HUDEP-2 (cell line): ENCODE data around the gene LAMA2.

Experiments used
- DNase-seq, 76 experiments: peaks; one replicate each; lab custom pipeline; 2025; ENCODE audit not compliant: unreplicated experiment in 76 of 76; lab: John Stamatoyannopoulos, UW

Gene LAMA2

DNA sequence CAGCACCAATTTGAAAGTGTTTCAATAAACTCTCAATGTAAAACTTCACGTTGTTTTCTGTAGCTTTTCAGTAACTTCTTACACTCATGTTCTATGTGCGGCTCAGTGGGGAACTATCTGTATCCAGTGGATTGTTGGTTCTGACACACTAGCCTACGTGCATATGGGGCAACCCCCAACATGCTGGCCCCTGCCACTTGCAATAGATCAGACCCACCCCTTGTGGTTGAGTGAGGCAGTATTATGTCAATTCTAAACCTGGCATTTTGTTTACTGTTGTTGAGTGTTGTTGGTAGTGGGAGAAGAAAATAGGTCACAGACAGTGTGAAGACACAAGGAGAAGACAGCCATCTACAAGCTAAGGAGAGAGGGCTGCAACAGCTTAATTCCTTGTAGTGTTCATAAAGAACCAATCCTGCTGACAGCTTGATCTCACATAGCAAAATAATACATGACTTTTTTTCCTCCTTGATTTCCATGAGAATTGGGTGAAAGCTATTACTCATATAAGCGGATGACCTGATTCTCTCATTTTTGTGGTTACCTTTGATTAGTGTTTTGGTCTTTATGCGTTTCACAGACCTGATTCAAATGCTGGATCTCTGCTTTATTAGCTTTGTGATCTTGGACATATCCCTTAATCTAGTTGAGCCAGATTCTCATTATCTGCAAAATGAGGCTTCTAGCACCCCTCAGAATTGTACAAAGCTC, 320.4 kb downstream of the LAMA2 start:
- no peak for DNase-seq

GRCh38 chr6:129206821-129207220, 323.9 kb downstream of the LAMA2 start:
- DNase-seq, result no peak

- DNase-seq, result no peak
Measured at GRCh38 chr6:129207832-129208231, 324.9 kb downstream of the LAMA2 start.

DNA sequence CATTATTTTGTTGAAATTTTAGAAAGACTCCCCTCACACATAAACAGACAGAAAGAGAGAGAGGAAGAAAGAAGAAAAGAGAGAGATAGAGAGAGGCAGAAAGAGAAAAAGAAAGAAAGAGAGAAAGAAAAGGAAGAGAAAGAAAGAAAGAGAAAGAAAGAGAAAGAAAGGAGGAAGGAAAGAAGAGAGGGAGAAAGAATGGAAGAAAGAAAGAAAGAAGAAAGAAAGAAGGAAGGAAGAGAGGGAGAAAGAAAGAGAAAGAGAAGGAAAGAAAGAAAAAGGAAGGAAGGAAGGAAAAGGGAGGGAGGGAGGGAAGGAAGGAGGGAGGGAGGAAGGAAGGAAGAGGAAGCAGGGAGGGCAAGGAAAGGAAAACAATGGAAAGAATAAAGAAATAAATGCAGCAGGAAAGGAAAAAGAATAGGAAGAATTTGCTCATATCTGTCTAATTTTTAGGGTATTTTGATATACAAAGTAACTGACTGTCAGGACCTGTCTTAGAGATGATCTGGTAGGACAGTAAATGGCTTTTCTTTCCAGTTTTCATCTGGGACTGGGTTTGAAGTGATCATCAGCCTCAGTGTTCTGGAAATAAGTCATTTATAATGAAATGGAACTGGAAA, 325.6 kb downstream of the LAMA2 start:
- no peak for DNase-seq

GRCh38 chr6:129209355-129209754, 326.4 kb downstream of the LAMA2 start:
- no peak for DNase-seq

DNA sequence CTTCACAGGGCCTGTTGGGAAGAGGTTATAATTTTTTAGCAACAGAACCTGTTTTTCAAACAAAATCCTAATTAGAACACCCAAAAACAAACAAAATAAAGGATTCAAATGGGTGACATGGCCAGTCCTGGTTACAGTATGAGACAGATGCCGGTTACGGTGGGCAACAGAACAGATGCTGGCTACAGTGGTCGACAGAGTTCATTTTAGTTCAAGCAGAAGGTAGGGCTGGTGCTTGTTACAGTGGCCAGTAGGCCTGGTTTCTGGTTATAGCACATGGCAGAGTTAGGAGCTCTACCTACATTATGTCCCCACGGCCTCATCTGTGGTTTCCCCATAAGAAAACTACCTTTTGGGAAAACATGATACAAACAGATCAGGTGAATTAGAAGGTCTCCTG, 327.7 kb downstream of the LAMA2 start:
- no peak for DNase-seq

GRCh38 chr6:129211626-129212025, 328.7 kb downstream of the LAMA2 start:
- DNase-seq, result no peak

DNA sequence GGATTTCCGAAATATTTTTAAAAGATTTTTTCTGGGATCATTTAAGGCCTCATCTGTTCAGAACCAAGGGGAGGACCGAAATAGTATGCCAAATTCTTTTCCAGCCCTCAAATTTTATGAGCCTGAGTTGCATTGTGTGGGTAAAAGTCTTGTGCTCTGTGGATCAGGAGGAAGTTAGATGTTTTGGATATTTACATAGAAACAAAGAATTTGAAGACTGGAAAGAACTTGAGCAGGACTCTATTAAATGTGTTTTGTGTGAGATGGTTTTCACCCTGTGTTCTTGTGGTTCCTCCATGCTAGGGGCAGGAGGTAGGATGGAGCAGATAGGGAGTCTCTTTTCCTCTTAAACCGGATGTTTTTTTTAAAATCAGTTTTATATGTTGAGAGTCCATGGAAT, 329.1 kb downstream of the LAMA2 start:
- DNase-seq, result no peak

- DNase-seq, result no peak
Measured at GRCh38 chr6:129215246-129215645, 332.3 kb downstream of the LAMA2 start.

GRCh38 chr6:129215916-129216520, 333.1 kb downstream of the LAMA2 start:
- DNase-seq, result no peak

DNA sequence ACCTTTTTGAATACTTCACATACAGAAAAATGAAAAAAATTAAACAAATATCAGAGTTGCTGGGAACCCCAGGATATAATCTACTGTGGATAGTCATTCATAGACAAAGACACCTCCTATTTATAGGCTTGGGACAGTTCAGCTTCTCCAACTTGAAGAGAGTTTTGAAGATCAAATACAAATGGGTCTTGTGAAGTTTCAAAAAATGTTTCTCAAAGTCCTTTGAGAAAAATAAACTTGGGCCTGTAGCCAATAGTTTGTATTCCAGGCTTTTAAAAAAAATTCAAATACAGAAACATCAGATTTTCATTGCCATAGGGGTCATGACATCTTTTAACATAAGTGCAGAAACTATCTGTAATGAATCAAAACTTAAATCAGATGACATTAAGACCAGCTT, 334.8 kb downstream of the LAMA2 start:
- no peak for DNase-seq

GRCh38 chr6:129233458-129234134, 350.7 kb downstream of the LAMA2 start:
- no peak for DNase-seq

GRCh38 chr6:129235167-129236000, 352.4 kb downstream of the LAMA2 start:
- DNase-seq, result no peak

DNA sequence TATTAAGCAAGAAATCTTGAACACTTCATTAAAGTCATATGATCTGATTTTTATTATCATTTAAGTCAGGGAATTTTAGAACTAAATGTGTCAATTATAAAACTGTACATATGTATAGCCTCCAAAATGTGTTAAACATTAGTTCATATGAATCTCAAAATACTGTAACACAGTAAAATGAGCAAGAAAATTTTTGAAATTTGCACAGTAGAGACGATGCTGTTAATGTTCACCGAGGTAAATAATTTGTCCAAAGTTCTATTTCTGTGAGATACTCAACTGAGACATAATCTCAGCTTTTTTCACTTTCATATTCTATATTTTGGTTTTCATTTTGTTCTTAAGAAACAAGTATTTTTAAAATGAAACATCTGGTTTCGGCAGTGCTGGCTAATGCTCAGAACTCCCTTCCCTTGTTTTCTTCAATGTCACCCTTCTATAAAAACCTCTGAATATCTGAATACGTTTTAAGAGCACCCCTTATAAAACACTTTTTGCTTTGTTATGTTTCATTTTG, 353.1 kb downstream of the LAMA2 start:
- DNase-seq, result no peak

DNA sequence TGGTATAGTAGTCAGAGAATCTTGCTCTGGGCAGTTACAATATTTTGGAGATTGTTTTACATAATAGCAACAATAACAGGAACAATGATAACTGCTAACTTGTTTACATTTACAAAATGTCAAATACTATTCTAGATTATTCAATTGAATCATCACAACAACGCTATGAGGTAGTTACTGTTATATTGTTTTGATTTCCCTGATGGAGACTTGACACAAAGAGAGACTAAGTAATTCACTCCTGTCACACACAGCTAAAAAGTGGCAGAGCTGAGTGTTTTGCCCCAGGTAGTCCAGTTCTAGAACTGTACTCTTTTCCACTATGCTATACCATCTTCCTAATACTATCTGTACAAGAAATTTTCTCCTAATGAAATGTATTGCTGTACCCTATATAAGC, 356.1 kb downstream of the LAMA2 start:
- DNase-seq, result no peak

- DNase-seq, result no peak
Measured at GRCh38 chr6:129239825-129240491, 357.0 kb downstream of the LAMA2 start.

GRCh38 chr6:129240492-129240853, 357.5 kb downstream of the LAMA2 start:
- DNase-seq, result no peak

GRCh38 chr6:129242546-129242945, 359.6 kb downstream of the LAMA2 start:
- DNase-seq, result no peak

DNA sequence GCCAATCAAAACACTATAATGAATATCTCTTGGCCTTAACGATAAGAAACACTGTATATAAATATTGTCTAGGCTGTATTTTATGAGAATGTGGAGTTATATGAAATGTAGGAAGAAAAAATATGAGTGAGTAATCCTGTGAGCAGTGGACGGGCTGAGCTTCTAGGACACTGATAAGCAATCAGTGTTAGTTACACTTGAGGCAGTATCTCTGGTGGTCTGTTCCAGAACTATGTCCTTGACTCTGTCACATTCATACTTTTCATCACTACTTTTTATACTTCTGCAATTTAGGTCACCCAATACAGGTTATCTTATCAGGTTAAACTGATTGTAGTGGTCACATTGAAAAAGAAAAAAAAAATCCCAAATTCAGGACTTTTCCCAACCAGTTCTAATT, 360.4 kb downstream of the LAMA2 start:
- DNase-seq, result no peak

DNA sequence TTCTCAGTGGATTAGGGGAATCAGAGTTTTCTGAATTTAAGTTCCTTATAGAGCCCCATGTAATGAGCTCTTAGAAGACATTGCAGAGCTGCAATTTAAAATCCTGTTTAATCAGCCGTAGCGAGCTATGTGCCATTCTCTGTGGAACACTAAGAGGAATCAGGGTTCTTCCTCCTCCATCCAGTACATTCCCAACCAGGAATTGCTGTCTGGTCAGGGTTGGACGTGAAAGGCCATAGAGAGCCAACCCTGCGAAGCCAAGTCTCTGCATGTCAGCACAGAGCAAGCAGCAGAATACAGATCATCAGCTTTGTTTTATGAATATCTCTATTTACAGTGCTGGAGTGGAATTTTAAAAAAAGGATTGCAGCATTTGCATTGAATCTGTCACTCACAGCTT, 366.0 kb downstream of the LAMA2 start:
- no peak for DNase-seq
